ENCODE results near the gene RPS6KB1.
"Not testable (repeated sequence)": the region's sequence is repeated elsewhere in the genome, so short reads cannot be mapped to it uniquely, and the experiment has no call there.

RPS6KB1 gene

DNA sequence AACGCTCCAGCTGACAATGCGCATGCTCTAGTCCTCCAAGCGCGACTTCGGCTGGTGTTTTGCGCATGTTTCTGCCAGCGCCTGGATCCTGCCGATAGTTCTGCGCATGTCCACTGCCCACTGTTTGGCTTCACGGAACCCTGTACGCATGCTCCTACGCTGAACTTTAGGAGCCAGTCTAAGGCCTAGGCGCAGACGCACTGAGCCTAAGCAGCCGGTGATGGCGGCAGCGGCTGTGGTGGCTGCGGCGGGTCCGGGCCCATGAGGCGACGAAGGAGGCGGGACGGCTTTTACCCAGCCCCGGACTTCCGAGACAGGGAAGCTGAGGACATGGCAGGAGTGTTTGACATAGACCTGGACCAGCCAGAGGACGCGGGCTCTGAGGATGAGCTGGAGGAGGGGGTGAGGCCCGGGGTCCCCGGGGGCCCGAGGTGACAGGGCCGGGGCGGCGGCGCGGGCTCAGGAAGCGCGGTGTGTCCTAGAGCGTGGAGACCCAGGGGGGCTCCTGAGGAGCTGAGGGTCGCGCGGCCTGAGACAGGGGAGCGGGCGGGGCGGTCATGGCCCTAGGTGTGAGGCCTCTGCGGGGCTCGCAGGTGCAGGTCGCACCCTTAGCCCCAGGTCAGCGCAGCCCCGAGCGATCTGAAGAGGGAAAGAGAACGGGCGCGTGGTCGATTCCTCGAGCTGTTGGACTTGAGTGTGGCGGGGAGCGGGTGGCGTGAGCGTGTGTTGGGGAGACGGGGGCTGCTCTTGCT, at the start of gene RPS6KB1, which contains the start of gene TUBD1:
Gene RPS6KB1, plus strand, starts transcription at position 198 of the 752 bp plus-strand sequence. Its CDS starts 64 bp downstream, at position 262.
Gene TUBD1, minus strand, starts transcription at position 20 of the 752 bp plus-strand sequence. CDS start 1,941 bp downstream, outside the sequence.
- peak; percentile 99 for DNase-seq

DNA sequence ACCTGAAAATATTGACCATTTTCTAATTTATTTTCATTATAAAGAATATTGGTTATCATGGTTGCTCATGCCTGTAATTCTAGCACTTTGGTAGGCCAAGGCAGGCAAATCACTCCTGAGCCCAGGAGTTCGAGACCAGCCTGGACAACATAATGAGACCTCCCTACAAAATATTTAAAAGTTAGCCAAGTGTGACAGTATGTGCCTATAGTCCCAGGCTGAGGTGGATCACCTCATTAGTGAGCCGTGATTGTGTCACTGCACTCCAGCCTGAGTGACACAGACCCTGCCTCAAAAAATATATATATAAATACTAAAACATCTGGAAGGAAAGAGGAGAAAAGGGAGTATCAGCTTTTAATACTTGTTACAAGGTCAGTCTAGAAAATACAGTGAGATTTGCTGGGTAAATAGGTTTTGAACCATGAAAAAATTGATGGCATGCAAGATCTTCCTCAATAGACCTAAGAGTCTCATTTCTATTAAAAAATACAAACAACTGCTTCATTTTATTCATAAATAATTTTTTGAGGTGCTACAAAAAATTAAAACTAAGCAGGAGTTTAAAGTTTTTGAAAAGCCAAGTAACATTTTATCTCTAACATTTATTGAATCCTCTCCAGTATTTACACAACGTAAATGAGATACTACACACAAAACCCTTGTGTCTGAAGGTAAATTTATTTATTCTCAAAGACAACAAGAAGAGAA, 47.9 kb upstream of the RPS6KB1 start:
- peak; percentile 63 for DNase-seq

- peak; percentile 84 for DNase-seq
These were observed 47.1 kb upstream of the RPS6KB1 start for GRCh38 chr17:59845595-59846393.

DNA sequence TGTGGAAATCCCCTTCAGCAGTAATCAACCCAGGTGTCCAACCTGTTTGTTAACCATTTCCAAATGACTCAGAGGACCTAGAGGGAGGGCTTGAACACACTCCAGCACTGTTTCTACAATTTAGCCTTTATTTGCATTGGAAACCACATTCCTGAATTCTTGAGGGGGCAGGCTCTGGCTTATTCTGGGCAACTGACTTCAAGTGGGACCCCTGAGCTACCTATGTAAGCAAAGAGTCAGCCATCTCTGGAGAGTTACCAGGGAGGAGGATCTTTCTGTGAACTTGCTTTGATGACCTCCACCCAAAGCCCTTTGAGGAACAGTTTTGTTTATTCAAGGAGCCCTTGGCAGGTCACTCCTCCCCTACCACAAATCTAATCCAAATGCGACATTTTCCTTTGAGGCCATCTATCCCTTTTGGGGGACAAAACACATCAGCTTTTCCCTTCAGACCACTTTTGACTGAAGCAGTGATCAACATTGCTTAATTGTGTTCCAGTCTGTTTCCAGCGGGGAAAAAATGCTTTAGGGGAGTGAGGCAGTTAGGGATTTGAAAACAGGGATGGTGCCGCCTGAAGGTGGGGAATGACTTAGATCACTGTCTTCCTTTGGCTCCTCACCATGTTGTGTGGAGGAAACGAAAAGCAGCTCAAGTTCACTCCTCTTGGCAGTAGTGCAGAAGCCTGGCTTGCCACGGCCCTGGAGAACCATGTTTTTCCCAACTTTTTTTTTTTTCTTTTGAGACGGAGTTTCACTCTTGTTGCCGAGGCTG, 46.3 kb upstream of the RPS6KB1 start:
- peak; percentile 86 for DNase-seq

- no peak for DNase-seq
These were observed 44.6 kb upstream of the RPS6KB1 start for GRCh38 chr17:59848385-59848668.

- peak; percentile 78 for DNase-seq
These were observed 44.1 kb upstream of the RPS6KB1 start for GRCh38 chr17:59848778-59849177.

DNA sequence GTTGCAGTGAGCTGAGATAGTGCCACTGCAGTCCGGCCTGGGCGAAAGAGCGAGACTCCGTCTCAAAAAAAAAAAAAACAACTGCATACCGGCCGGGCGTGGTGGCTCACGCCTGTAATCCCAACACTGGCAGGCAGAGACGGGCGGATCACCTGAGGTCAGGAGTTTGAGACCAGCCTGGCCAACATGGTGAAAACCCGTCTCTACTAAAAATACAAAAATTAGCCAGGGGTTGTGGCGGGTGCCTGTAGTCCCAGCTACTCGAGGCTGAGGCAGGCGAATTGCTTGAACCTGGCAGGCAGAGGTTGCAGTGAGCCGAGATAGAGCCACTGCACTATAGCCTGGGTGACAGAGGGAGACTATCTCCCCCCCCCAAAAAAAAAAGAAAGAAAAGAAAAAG, 42.6 kb upstream of the RPS6KB1 start:
- not testable (repeated sequence) for DNase-seq

GRCh38 chr17:59851439-59852375, 41.2 kb upstream of the RPS6KB1 start:
- DNase-seq = peak; percentile 82

DNA sequence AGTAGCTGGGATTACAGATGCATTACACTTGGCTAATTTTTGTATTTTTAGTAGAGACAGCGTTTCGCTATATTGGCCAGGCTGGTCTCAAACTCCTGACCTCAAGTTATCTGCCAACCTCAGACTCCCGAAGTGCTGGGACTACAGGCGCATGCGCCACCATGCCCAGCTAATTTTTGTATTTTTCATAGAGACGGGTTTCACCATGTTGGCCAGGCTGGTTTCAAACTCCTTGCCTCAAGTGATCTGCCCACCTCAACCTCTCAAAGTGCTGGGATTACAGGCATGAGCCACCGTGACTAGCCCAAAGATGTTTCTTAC, 40.1 kb upstream of the RPS6KB1 start:
- not testable (repeated sequence) for DNase-seq

GRCh38 chr17:59853168-59853918, 39.6 kb upstream of the RPS6KB1 start:
- peak; percentile 74 for DNase-seq

DNA sequence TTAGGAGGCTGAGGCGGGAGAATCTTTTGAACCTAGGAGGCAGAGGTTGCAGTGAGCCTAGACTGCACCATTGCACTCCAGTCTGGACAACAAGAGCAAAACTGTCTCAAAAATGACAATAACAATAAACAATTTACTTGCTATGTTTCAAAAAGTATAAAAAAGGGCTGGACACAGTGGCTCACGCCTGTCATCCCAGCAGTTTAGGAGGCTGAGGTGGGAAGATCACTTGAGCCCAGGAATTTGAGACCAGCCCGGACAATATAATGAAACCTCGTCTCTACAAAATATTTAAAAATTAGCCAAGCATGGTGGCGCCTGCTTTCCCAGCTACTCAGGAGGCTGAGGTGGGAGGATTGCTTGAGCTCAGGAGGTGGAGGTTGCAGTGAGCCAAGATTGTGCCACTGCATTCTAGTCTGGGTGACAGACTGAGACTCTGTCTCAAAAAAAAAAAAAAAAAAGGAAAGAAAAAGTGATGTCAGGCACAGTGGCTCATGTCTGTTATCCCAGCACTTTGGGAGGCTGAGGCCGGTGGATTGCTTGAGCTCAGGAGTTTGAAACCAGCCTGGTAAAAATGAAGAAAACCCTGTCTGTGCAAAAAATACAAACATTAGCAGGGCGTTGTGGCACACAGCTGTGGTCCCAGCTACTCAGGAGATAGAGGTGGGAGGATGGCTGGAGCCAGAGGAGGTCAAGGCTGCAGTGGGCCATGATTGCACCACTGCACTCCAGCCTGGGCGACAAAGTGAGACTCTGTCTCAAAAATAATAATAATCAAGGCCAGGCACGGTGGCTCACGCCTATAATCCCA, 38.8 kb upstream of the RPS6KB1 start:
- not testable (repeated sequence) for DNase-seq

DNA sequence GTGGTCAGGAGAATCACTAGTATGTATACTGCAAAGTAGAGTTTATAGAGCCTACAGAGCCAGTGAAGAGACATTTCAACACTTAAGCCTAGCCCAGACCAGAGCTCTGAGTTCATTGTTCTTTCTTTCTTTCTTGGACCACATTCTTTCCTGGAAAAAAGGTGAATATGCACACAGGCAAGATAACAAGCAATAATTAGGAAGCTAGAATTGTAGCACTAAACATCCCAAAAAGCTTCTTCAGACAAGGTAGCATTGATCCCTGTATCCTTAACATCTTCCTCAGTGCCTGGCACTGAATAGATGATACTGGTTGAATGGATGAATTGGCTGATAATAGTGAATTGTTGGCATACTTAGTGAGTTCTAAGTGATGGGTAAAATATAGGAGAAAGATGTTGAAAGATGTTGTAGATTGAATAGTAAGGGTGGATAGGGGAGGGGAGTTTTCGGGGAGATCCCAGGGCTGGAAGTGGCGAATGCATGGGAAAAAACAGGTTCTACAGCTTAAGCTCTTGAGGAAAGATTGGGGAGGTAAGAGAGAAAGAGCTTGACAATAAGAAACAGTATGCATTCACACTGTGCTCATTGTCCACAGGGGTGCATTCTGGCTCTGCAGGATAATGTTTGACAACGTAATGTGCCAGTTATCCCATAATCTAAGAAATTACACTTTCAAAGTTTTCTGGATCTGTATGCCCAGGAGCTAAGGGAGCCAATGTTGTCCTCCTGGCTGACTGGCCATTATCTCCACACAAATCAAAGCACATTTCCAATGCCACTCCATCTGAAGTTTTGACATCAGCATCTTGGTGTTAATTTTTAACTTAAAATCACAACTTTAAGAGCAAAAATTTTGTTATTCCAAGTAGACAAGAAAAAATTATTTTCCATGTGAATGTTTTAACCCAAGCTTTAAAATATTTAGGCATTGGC, 35.8 kb upstream of the RPS6KB1 start:
- DNase-seq = no peak

GRCh38 chr17:59858167-59858816, 34.6 kb upstream of the RPS6KB1 start:
- DNase-seq = peak; percentile 43

GRCh38 chr17:59858932-59859331, 34.0 kb upstream of the RPS6KB1 start:
- no peak for DNase-seq

DNA sequence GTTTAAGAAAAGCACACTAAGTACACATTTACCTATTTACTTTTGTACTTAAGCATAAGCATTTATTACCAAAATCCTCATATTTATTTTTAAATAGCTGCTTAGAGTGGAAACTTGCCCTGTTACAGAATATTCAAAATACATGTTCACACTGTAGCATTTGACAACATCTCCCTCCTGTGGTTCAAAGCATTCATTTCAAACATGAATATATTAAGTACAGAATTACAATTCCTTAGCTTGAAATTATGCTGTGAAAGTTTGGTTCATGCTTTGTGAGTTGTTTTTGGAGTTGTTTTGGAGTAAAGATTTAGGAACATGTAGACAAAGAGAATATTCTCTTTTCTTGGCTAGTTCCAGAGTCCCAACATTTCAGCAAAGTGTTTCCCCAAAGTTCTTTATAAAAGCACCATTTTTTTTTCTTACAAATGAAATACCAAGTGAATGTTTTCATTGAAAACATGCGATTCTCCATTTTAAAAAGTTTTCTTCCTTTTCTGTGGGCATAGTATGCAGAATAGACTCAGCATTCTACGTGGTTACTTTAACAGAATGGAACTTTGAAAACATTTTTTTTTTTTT, 33.4 kb upstream of the RPS6KB1 start:
- peak; percentile 73 for DNase-seq

- no peak for DNase-seq
These were observed 29.3 kb upstream of the RPS6KB1 start for GRCh38 chr17:59863616-59864015.

DNA sequence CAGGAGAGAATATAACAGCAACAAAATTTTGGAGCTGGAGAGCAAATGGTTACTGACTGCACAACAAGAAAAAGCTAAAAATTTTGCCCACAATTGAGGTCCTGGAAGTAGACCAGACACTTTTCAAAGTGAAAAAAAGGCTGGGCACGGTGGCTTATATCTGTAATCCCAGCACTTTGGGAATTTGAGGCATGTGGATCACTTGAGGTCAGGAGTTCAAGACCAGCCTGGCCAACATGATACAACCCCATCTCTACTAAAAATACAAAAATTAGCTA, 23.0 kb upstream of the RPS6KB1 start:
- no peak for DNase-seq

GRCh38 chr17:59870482-59870881, 22.4 kb upstream of the RPS6KB1 start:
- no peak for DNase-seq

Data from fibroblast of upper back skin (primary cell).